GM12892 (cell line): ENCODE results near the gene FUNDC2.

Source experiments
- POLR2A ChIP-seq: IDR thresholded peaks from 2 replicates; pipeline ENCODE4 v1.6.1; 2011; ENCODE audit warnings: low read depth, low read length, control low read depth
- POLR2AphosphoS5 ChIP-seq: IDR thresholded peaks from 2 replicates; pipeline ENCODE4 v1.6.1; 2011; ENCODE audit warnings: low read depth, low read length, control low read depth

- TF ChIP-seq POLR2A: no peak
- no peak for TF ChIP-seq POLR2AphosphoS5
Observed at GRCh38 chrX:155061760-155062159, 35.1 kb downstream of the FUNDC2 start.
